ENCODE data around the gene ZNRF2.

The ZNRF2 gene

GRCh38 chr7:30315589-30315988 is 31.2 kb downstream of the ZNRF2 start:
- POLR2A ChIA-PET: no interaction called here
- DNase-seq (ENCODE audit: extremely low spot score): no peak
- no peak for TF ChIP-seq CTCF (IDR thresholded peaks at IDR 0.05; ENCODE audit: control extremely low read depth, extremely low read depth, low read depth, missing control alignments)
- CTCF ChIA-PET: interaction anchor here (1.1 to 2.5 kb wide), 2 partner anchors 9 to 12 kb away, joined by 3 to 7 read pairs; no protein-coding TSS in a partner anchor

- POLR2A ChIA-PET: no interaction called here
- no peak for TF ChIP-seq CTCF (IDR thresholded peaks at IDR 0.05; ENCODE audit: control extremely low read depth, extremely low read depth, low read depth, missing control alignments)
- DNase-seq (ENCODE audit: extremely low spot score): no peak
- CTCF ChIA-PET: interaction anchor here (0.8 to 0.9 kb wide), 2 partner anchors 9 to 10 kb away, joined by 3 read pairs; no protein-coding TSS in a partner anchor
Measured at GRCh38 chr7:30320392-30320791, 36.0 kb downstream of the ZNRF2 start.

- ChIA-PET POLR2A (no interaction called here), CTCF (interaction anchor here (0.8 to 2.8 kb wide), 6 partner anchors 9 to 27 kb away, joined by 3 to 15 read pairs (median 9); no protein-coding TSS in a partner anchor)
- no peak for DNase-seq (ENCODE audit: extremely low spot score)
- TF ChIP-seq CTCF (IDR thresholded peaks at IDR 0.05; ENCODE audit: control extremely low read depth, extremely low read depth, low read depth, missing control alignments): no peak
Measured at GRCh38 chr7:30321089-30321881, 36.9 kb downstream of the ZNRF2 start.

GRCh38 chr7:30321882-30322192 is 37.4 kb downstream of the ZNRF2 start:
- POLR2A ChIA-PET: interaction anchor here (0.7 kb wide), 1 partner anchor 13 kb away, joined by 3 read pairs; no protein-coding TSS in a partner anchor
- DNase-seq (ENCODE audit: extremely low spot score): no peak
- TF ChIP-seq CTCF (IDR thresholded peaks at IDR 0.05; ENCODE audit: control extremely low read depth, extremely low read depth, low read depth, missing control alignments): no peak
- CTCF ChIA-PET: interaction anchor here (1.1 to 2.8 kb wide), 8 partner anchors 9 to 42 kb away, joined by 4 to 15 read pairs (median 10); no protein-coding TSS in a partner anchor

GRCh38 chr7:30322271-30323005 is 38.0 kb downstream of the ZNRF2 start:
- CTCF ChIA-PET: interaction anchor here (0.8 to 2.8 kb wide), 12 partner anchors 9 to 46 kb away, joined by 3 to 15 read pairs (median 6); no protein-coding TSS in a partner anchor
- TF ChIP-seq CTCF (IDR thresholded peaks at IDR 0.05; ENCODE audit: control extremely low read depth, extremely low read depth, low read depth, missing control alignments): no peak
- peak; percentile 34 for DNase-seq (ENCODE audit: extremely low spot score)
- POLR2A ChIA-PET: interaction anchor here (0.7 kb wide), 1 partner anchor 13 kb away, joined by 3 read pairs; no protein-coding TSS in a partner anchor

- POLR2A ChIA-PET: no interaction called here
- CTCF ChIA-PET: interaction anchor here (0.8 to 2.8 kb wide), 12 partner anchors 8 to 47 kb away, joined by 3 to 15 read pairs (median 6); no protein-coding TSS in a partner anchor
Measured at GRCh38 chr7:30323006-30323355, 38.6 kb downstream of the ZNRF2 start.

More at GRCh38 chr7:30323006-30323355, 38.6 kb downstream of the ZNRF2 start:
- DNase-seq (ENCODE audit: extremely low spot score): peak; percentile 19
- TF ChIP-seq CTCF (IDR thresholded peaks at IDR 0.05; ENCODE audit: control extremely low read depth, extremely low read depth, low read depth, missing control alignments): no peak

Data from GM10248 (cell line).